ENCODE data around the gene PDE4C.

DNA sequence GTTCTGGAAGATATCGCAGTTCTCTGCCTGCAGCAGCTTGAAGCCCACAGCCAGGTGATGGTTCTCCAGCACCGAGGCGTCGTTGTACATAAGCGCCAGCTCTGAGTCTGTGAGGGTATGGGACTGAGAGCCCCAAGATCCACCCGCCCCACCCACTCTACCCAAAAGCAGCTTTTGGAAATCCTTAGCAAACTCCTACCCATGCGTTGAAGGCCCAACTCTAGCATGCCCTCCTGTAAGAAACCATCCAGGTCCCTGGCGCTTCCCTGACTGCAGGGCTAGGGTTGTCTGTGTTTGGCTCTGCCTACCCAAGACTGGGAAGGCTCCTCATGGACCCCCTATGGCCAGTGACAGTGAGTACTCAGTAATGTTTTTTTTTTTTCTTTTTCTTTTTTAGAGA is 9.4 kb downstream of the PDE4C start:
- TF ChIP-seq ESRRG (CRISPR knock-in tag; IDR thresholded peaks at IDR 0.05) (no peak), TOX (CRISPR knock-in tag; IDR thresholded peaks at IDR 0.05; ENCODE audit: borderline replicate concordance) (no peak), BACH2 (CRISPR knock-in tag; IDR thresholded peaks at IDR 0.05; ENCODE audit: borderline replicate concordance) (no peak), ZNF70 (CRISPR knock-in tag; IDR thresholded peaks at IDR 0.05) (no peak), PPARA (CRISPR knock-in tag; IDR thresholded peaks at IDR 0.05; ENCODE audit: borderline replicate concordance) (no peak), GLIS3 (CRISPR knock-in tag; IDR thresholded peaks at IDR 0.05) (no peak), ZFP3 (CRISPR knock-in tag; IDR thresholded peaks at IDR 0.05) (peak; percentile 97), PATZ1 (CRISPR knock-in tag; IDR thresholded peaks at IDR 0.05; ENCODE audit: borderline replicate concordance) (no peak), RARB (CRISPR knock-in tag; IDR thresholded peaks at IDR 0.05) (no peak), ZNF8 (CRISPR knock-in tag; IDR thresholded peaks at IDR 0.05) (no peak), ARNTL (CRISPR knock-in tag; IDR thresholded peaks at IDR 0.05; ENCODE audit: borderline replicate concordance, low read depth) (no peak), CSDC2 (CRISPR knock-in tag; IDR thresholded peaks at IDR 0.05) (no peak)
- TF ChIP-seq, protein P1, sequence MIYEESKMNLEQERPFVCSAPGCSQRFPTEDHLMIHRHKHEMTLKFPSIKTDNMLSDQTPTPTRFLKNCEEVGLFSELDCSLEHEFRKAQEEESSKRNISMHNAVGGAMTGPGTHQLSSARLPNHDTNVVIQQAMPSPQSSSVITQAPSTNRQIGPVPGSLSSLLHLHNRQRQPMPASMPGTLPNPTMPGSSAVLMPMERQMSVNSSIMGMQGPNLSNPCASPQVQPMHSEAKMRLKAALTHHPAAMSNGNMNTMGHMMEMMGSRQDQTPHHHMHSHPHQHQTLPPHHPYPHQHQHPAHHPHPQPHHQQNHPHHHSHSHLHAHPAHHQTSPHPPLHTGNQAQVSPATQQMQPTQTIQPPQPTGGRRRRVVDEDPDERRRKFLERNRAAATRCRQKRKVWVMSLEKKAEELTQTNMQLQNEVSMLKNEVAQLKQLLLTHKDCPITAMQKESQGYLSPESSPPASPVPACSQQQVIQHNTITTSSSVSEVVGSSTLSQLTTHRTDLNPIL (CRISPR knock-in tag; IDR thresholded peaks at IDR 0.05; ENCODE audit: low read depth), result no peak
- TF ChIP-seq, protein P2, sequence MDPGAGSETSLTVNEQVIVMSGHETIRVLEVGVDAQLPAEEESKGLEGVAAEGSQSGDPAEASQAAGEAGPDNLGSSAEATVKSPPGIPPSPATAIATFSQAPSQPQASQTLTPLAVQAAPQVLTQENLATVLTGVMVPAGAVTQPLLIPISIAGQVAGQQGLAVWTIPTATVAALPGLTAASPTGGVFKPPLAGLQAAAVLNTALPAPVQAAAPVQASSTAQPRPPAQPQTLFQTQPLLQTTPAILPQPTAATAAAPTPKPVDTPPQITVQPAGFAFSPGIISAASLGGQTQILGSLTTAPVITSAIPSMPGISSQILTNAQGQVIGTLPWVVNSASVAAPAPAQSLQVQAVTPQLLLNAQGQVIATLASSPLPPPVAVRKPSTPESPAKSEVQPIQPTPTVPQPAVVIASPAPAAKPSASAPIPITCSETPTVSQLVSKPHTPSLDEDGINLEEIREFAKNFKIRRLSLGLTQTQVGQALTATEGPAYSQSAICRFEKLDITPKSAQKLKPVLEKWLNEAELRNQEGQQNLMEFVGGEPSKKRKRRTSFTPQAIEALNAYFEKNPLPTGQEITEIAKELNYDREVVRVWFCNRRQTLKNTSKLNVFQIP (CRISPR knock-in tag; IDR thresholded peaks at IDR 0.05; ENCODE audit: borderline replicate concordance, low read depth), result no peak

Measured in SK-N-SH treated with all-trans-retinoic acid at 6 μM for 48 hours (cell line).